Neural progenitor cell (in vitro differentiated cells): ENCODE results near the gene MRM2. TPM values are rescaled to one million over a fixed set of nuclear protein-coding genes. Genes with fewer than 3 reads are reported as not detected.

ENCODE experiments used
- DNase-seq: peaks from one replicate; pipeline ENCODE4 v3.0.0-alpha.2; 2016; ENCODE audit warnings: low spot score
- H2AFZ ChIP-seq: fragments of 200-600 bp; sonication (generic); replicated peaks from 2 replicates; pipeline ENCODE4 v1.6.1; 2016; ENCODE audit warnings: antibody characterized with exemption
- H3F3A ChIP-seq: fragments of 200-600 bp; sonication (generic); 2 replicates; pipeline ENCODE4 v1.6.1; 2016; ENCODE audit warnings: antibody characterized with exemption, low read depth
- H3K27ac ChIP-seq: fragments of 200-600 bp; sonication (generic); 2 replicates; pipeline ENCODE4 v1.5.1; 2016; ENCODE audit warnings: mild to moderate bottlenecking
- H3K27me3 ChIP-seq: fragments of 200-600 bp; sonication (generic); 2 replicates; pipeline ENCODE4 v1.6.1; 2016; ENCODE audit warnings: mild to moderate bottlenecking, moderate library complexity
- H3K36me3 ChIP-seq: fragments of 200-600 bp; sonication (generic); 2 replicates; pipeline ENCODE4 v1.5.1; 2016
- H3K4me1 ChIP-seq: fragments of 200-600 bp; sonication (generic); 2 replicates; pipeline ENCODE4 v1.6.1; 2016; ENCODE audit warnings: mixed run types
- H3K4me2 ChIP-seq: fragments of 200-600 bp; sonication (generic); 2 replicates; pipeline ENCODE4 v1.6.1; 2016
- H3K4me3 ChIP-seq: fragments of 200-600 bp; sonication (generic); 2 replicates; pipeline ENCODE4 v1.5.1; 2016
- H3K79me2 ChIP-seq: fragments of 200-600 bp; sonication (generic); 2 replicates; pipeline ENCODE4 v1.6.1; 2016; ENCODE audit warnings: low read depth
- H3K9ac ChIP-seq: fragments of 200-600 bp; sonication (generic); 2 replicates; pipeline ENCODE4 v1.6.1; 2016
- H3K9me3 ChIP-seq: fragments of 200-600 bp; sonication (generic); 2 replicates; pipeline ENCODE4 v1.5.1; 2016; ENCODE audit warnings: low read depth
- H4K20me1 ChIP-seq: fragments of 200-600 bp; sonication (generic); 2 replicates; pipeline ENCODE4 v1.6.1; 2016; ENCODE audit warnings: low read depth
- H3K27ac Mint-ChIP-seq: 3 replicates; pipeline ENCODE4 v1.8.0; 2021; ENCODE audit warnings: mixed read lengths
- H3K27me3 Mint-ChIP-seq: 2 replicates; pipeline ENCODE4 v1.8.0; 2022; ENCODE audit warnings: low read depth, mild to moderate bottlenecking, inconsistent platforms, moderate library complexity, mixed read lengths; ENCODE audit not compliant: insufficient read depth
- H3K36me3 Mint-ChIP-seq: 3 replicates; pipeline ENCODE4 v1.8.0; 2021; ENCODE audit warnings: mixed read lengths
- H3K4me1 Mint-ChIP-seq: 3 replicates; pipeline ENCODE4 v1.8.0; 2021; ENCODE audit warnings: mixed read lengths
- H3K4me3 Mint-ChIP-seq: 3 replicates; pipeline ENCODE4 v1.8.0; 2021; ENCODE audit warnings: mild to moderate bottlenecking, moderate library complexity, mixed read lengths
- H3K9me3 Mint-ChIP-seq: 3 replicates; pipeline ENCODE4 v1.8.0; 2020; ENCODE audit warnings: mixed read lengths
- EZH2 ChIP-seq: fragments of 200-600 bp; sonication (generic); IDR thresholded peaks from 2 replicates; pipeline ENCODE4 v1.6.1; 2017; ENCODE audit warnings: antibody characterized with exemption, mild to moderate bottlenecking, moderate library complexity
- EZH2phosphoT487 ChIP-seq: fragments of 200-600 bp; sonication (generic); IDR thresholded peaks from 2 replicates; pipeline ENCODE4 v1.6.1; 2017; ENCODE audit warnings: antibody characterized with exemption
- total RNA-seq: library from RNA; depleted of rRNA; stranded (reverse); fragments of >200 nt; gene quantifications from 2 replicates; pipeline ENCODE4 v1.2.3, GENCODE V29; 2015; ENCODE audit warnings: low replicate concordance
- TF ChIP-seq, protein P1 (sequence below): fragments of 200-600 bp; sonication (generic); IDR thresholded peaks from 2 replicates; pipeline ENCODE4 v1.5.1; 2017; ENCODE audit warnings: antibody characterized with exemption, mild to moderate bottlenecking

MRM2 gene
- total RNA-seq, 1 donor from 2014 or later: 34.3 TPM

DNA sequence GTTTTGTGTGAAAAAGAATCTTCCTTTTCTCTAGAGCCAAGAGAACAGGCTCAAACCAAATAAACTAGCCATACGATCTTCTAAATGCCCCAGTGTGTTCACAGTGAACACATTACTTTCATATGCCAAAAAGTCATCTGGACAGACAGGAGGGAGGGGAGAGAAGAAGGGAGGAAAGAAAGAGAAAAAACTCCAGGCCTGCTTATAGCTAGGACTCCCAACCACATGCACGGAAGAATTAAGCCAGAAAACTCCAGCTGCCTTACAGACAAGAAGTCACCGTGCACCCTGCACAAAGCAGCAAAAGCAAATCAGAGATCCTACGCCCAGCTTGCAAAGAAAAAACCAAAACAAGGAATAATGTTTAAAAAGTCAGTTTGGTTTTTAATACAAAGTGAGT is 37.9 kb upstream of the MRM2 start:
- Histone ChIP-seq H3K27ac (no peak overlapping the region), H3K4me3 (no peak overlapping the region), H3K27me3 (no peaks in the 10 kb centered on the region), H3F3A (no peaks in the 10 kb centered on the region), H3K36me3 (no peaks in the 10 kb centered on the region), H3K4me2 (no peak overlapping the region), H2AFZ (no peak overlapping the region), H3K9ac (no peak overlapping the region), H3K4me1 (peaks cover 6% of the 10 kb centered on the region), H3K79me2 (peaks cover 27% of the 10 kb centered on the region), H4K20me1 (peaks cover 13% of the 10 kb centered on the region), H3K9me3 (no peaks in the 10 kb centered on the region)
- no peaks in the 10 kb centered on the region for H3K36me3 Mint-ChIP-seq
- TF ChIP-seq EZH2phosphoT487 (no peak), EZH2 (no peak)
- TF ChIP-seq, protein P1, sequence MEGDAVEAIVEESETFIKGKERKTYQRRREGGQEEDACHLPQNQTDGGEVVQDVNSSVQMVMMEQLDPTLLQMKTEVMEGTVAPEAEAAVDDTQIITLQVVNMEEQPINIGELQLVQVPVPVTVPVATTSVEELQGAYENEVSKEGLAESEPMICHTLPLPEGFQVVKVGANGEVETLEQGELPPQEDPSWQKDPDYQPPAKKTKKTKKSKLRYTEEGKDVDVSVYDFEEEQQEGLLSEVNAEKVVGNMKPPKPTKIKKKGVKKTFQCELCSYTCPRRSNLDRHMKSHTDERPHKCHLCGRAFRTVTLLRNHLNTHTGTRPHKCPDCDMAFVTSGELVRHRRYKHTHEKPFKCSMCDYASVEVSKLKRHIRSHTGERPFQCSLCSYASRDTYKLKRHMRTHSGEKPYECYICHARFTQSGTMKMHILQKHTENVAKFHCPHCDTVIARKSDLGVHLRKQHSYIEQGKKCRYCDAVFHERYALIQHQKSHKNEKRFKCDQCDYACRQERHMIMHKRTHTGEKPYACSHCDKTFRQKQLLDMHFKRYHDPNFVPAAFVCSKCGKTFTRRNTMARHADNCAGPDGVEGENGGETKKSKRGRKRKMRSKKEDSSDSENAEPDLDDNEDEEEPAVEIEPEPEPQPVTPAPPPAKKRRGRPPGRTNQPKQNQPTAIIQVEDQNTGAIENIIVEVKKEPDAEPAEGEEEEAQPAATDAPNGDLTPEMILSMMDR: no peak
- H3K27ac Mint-ChIP-seq: no peak overlapping the region
- no peak overlapping the region for H3K4me3 Mint-ChIP-seq
- H3K9me3 Mint-ChIP-seq: no peaks in the 10 kb centered on the region
- H3K27me3 Mint-ChIP-seq: peaks cover 3% of the 10 kb centered on the region
- DNase-seq: no peak
- H3K4me1 Mint-ChIP-seq: peaks cover 40% of the 10 kb centered on the region

DNA sequence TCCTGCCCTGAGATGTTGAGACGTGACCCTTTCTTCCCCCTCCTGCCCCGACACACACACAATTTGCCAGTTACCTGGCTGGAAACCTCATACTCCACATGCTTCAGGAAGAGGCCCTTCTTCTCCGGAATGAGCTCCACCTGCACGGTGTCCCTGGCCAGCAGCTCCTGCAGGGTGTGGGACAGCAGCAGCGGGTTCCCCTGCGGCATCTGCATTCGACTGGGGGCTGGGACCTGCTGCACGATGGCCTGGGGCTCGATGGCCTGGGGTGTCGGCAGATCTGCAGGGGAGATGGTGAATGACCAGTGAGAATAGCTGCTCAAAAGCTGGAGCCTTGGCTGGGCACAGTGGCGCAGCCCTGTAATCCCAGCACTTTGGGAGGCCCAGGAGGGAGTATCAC is 36.0 kb upstream of the MRM2 start:
- no peaks in the 10 kb centered on the region for H3K9me3 ChIP-seq
- H3K4me1 ChIP-seq: peaks cover 6% of the 10 kb centered on the region
- no peaks in the 10 kb centered on the region for H3K36me3 ChIP-seq
- H3K79me2 ChIP-seq: peaks cover 27% of the 10 kb centered on the region
- DNase-seq: no peak
- Mint-ChIP-seq H3K4me3 (no peak overlapping the region), H3K27ac (peak overlapping the region; percentile 24), H3K9me3 (no peaks in the 10 kb centered on the region), H3K27me3 (peaks cover 3% of the 10 kb centered on the region), H3K4me1 (peaks cover 33% of the 10 kb centered on the region), H3K36me3 (no peaks in the 10 kb centered on the region)
- H3K27ac ChIP-seq: no peak overlapping the region
- no peak for TF ChIP-seq EZH2phosphoT487
- TF ChIP-seq, protein P1: no peak
- no peak for TF ChIP-seq EZH2
- no peak overlapping the region for H3K9ac ChIP-seq
- no peak overlapping the region for H3K4me3 ChIP-seq
- H3K4me2 ChIP-seq: no peak overlapping the region
- H3F3A ChIP-seq: no peaks in the 10 kb centered on the region
- H2AFZ ChIP-seq: no peak overlapping the region
- H3K27me3 ChIP-seq: no peaks in the 10 kb centered on the region
- H4K20me1 ChIP-seq: peaks cover 13% of the 10 kb centered on the region

GRCh38 chr7:2276107-2276506 is 34.1 kb upstream of the MRM2 start:
- Histone ChIP-seq H3K27me3 (no peaks in the 10 kb centered on the region), H4K20me1 (no peaks in the 10 kb centered on the region), H3K9me3 (no peaks in the 10 kb centered on the region), H3K4me2 (no peak overlapping the region), H3K9ac (no peak overlapping the region), H2AFZ (no peak overlapping the region), H3K36me3 (no peaks in the 10 kb centered on the region), H3K4me1 (peaks cover 6% of the 10 kb centered on the region), H3F3A (peaks cover 1% of the 10 kb centered on the region), H3K27ac (no peak overlapping the region), H3K4me3 (no peak overlapping the region), H3K79me2 (peaks cover 15% of the 10 kb centered on the region)
- Mint-ChIP-seq H3K27ac (no peak overlapping the region), H3K27me3 (no peaks in the 10 kb centered on the region), H3K9me3 (no peaks in the 10 kb centered on the region), H3K4me3 (no peak overlapping the region), H3K36me3 (peaks cover 2% of the 10 kb centered on the region), H3K4me1 (peaks cover 27% of the 10 kb centered on the region)
- DNase-seq: no peak
- TF ChIP-seq EZH2 (no peak), EZH2phosphoT487 (no peak)
- TF ChIP-seq, protein P1: no peak
